CD4-positive, alpha-beta T cell (primary cell): ENCODE measurements around the gene TMEM181. TPM values are rescaled to one million over a fixed set of nuclear protein-coding genes. Genes with fewer than 3 reads are reported as not detected.

ENCODE experiments used
- ATAC-seq: fragments of 200-7000 bp; cut with Tn5 transposase; one replicate; pipeline ENCODE4 v1.10.0; 2022; ENCODE audit warnings: mild to moderate bottlenecking; ENCODE audit not compliant: poor library complexity
- CTCF ChIA-PET: fragments of 350-600 bp; sonication (Branson Sonifier 250); formaldehyde crosslinking; loops from one replicate; lab custom pipeline; 2021; ENCODE audit warnings: antibody characterized with exemption, inconsistent platforms; lab: Charles Lee
- POLR2A ChIA-PET: fragments of 350-600 bp; sonication (Branson Sonifier 250); formaldehyde crosslinking; loops from one replicate; lab custom pipeline; 2021; ENCODE audit warnings: antibody characterized with exemption, inconsistent platforms; lab: Charles Lee
- DNase-seq, 14 experiments: peaks; one replicate each; pipeline ENCODE4 v3.0.0-alpha.2; 2013 to 2020; ENCODE audit warnings: mixed read lengths in 2 of 14
- H3K27ac ChIP-seq, 2 donors: one replicate each; pipeline versions ENCODE4 v1.5.1 to v1.7.0; 2013; ENCODE audit warnings: low read length in 2 of 2, low read depth in 1 of 2, mild to moderate bottlenecking in 1 of 2
- H3K27me3 ChIP-seq, 2 experiments: 1 replicate in 1 of 2; 2 replicates in 1 of 2; pipeline versions ENCODE4 v1.6.1 to v1.7.0; 2013; ENCODE audit warnings: low read length in 2 of 2, control low read depth in 1 of 2, mild to moderate bottlenecking in 1 of 2, moderate library complexity in 1 of 2; ENCODE audit not compliant: insufficient read depth in 2 of 2, control insufficient read depth in 1 of 2
- H3K36me3 ChIP-seq: one replicate; pipeline ENCODE4 v1.6.1; 2013; ENCODE audit warnings: low read length, control low read depth; ENCODE audit not compliant: insufficient read depth
- H3K4me1 ChIP-seq: one replicate; pipeline ENCODE4 v1.6.1; 2013; ENCODE audit warnings: low read length, control low read depth; ENCODE audit not compliant: insufficient read depth
- H3K4me3 ChIP-seq: one replicate; pipeline ENCODE4 v1.5.1; 2013; ENCODE audit warnings: mild to moderate bottlenecking, low read length, moderate library complexity
- H3K9me3 ChIP-seq, 2 experiments: 1 replicate in 1 of 2; 2 replicates in 1 of 2; pipeline versions ENCODE4 v1.6.1 to v1.7.0; 2013; ENCODE audit warnings: low read length in 2 of 2, mild to moderate bottlenecking in 2 of 2, control low read depth in 1 of 2, moderate library complexity in 1 of 2; ENCODE audit not compliant: control insufficient read depth in 1 of 2, insufficient read depth in 1 of 2
- H3K27ac Mint-ChIP-seq: one replicate; pipeline ENCODE4 v1.8.0; 2020; ENCODE audit warnings: mixed read lengths
- H3K27me3 Mint-ChIP-seq: one replicate; pipeline ENCODE4 v1.8.0; 2021; ENCODE audit warnings: mixed read lengths
- H3K36me3 Mint-ChIP-seq: one replicate; pipeline ENCODE4 v1.8.0; 2021; ENCODE audit warnings: low read depth, mixed read lengths
- H3K4me1 Mint-ChIP-seq: one replicate; pipeline ENCODE4 v1.8.0; 2021; ENCODE audit warnings: low read depth, mixed read lengths
- H3K4me3 Mint-ChIP-seq: one replicate; pipeline ENCODE4 v1.8.0; 2020; ENCODE audit warnings: mild to moderate bottlenecking, mixed read lengths
- H3K9me3 Mint-ChIP-seq: one replicate; pipeline ENCODE4 v1.8.0; 2020; ENCODE audit warnings: mixed read lengths
- CTCF ChIP-seq: fragments of 200-600 bp; IDR thresholded peaks from one replicate; pipeline ENCODE4 v1.8.0; 2022; ENCODE audit warnings: antibody characterized with exemption, mild to moderate bottlenecking
- intact Hi-C, 2 experiments: fragments of 100-400 bp; cut with DNase I in 1 of 2; cut with micrococcal nuclease in 1 of 2; formaldehyde crosslinking; loops; one replicate each; pipeline versions ENCODE4 v1.15.1 to v1.9.0; 2023 to 2025; cut with DNase I, micrococcal nuclease
- total RNA-seq, 174 experiments: library from RNA in 2 of 174; stranded (reverse) in 2 of 174; gene quantifications; one replicate each; pipeline ENCODE4 v1.2.3 and lab custom pipeline; 2021 to 2026

The TMEM181 gene
- total RNA-seq, 2 experiments from 2014 or later = 10.2 to 10.9 TPM

GRCh38 chr6:158539881-158540280 lies 20.0 kb upstream of the TMEM181 start:
- H3K27ac ChIP-seq = no peak overlapping the region
- no peak for TF ChIP-seq CTCF
- no peak overlapping the region for H3K4me3 Mint-ChIP-seq
- H3K27me3 ChIP-seq = peaks cover 19 to 22% of the 10 kb centered on the region in 2 experiments
- H3K9me3 Mint-ChIP-seq = no peaks in the 10 kb centered on the region
- H3K9me3 ChIP-seq = no peaks in the 10 kb centered on the region
- DNase-seq = no peak
- no peaks in the 10 kb centered on the region for H3K36me3 ChIP-seq
- peaks cover 59% of the 10 kb centered on the region for H3K27me3 Mint-ChIP-seq
- H3K36me3 Mint-ChIP-seq = no peaks in the 10 kb centered on the region
- no peak for ATAC-seq
- peaks cover 18% of the 10 kb centered on the region for H3K4me1 ChIP-seq
- H3K4me3 ChIP-seq = no peak overlapping the region
- POLR2A ChIA-PET = interaction anchor here (1.0 kb wide), 1 partner anchor 20 kb away, joined by 3 read pairs; no protein-coding TSS in a partner anchor
- peaks cover 14% of the 10 kb centered on the region for H3K4me1 Mint-ChIP-seq
- intact Hi-C loops = no loop called here
- CTCF ChIA-PET = no interaction called here
- H3K27ac Mint-ChIP-seq = no peak overlapping the region

- no peak for TF ChIP-seq CTCF
- ChIA-PET CTCF (interaction anchor here (0.6 kb wide), 1 partner anchor 103 kb away, joined by 3 read pairs; no protein-coding TSS in a partner anchor), POLR2A (interaction anchor here (0.8 kb wide), 1 partner anchor 9 kb away, joined by 6 read pairs; no protein-coding TSS in a partner anchor)
- H3K36me3 ChIP-seq = no peaks in the 10 kb centered on the region
- H3K36me3 Mint-ChIP-seq = no peaks in the 10 kb centered on the region
- ATAC-seq = no peak
- H3K4me1 ChIP-seq = no peaks in the 10 kb centered on the region
- peaks cover under 1% of the 10 kb centered on the region for H3K4me1 Mint-ChIP-seq
- peaks cover 44% of the 10 kb centered on the region for H3K27me3 Mint-ChIP-seq
- no peak overlapping the region for H3K4me3 Mint-ChIP-seq
- no peak overlapping the region for H3K27ac ChIP-seq
- no peak overlapping the region for H3K4me3 ChIP-seq
- no peaks in the 10 kb centered on the region for H3K9me3 ChIP-seq
- no peaks in the 10 kb centered on the region for H3K9me3 Mint-ChIP-seq
- intact Hi-C loops = no loop called here
- H3K27me3 ChIP-seq = peaks cover 0 to 4% of the 10 kb centered on the region in 2 experiments
- H3K27ac Mint-ChIP-seq = no peak overlapping the region
- DNase-seq = no peak
These were observed 16.2 kb upstream of the TMEM181 start for GRCh38 chr6:158543606-158544185.

GRCh38 chr6:158544428-158544827 lies 15.5 kb upstream of the TMEM181 start:
- no peak overlapping the region for H3K27ac Mint-ChIP-seq
- ChIA-PET POLR2A (no interaction called here), CTCF (no interaction called here)
- H3K27me3 Mint-ChIP-seq = peaks cover 39% of the 10 kb centered on the region
- no peaks in the 10 kb centered on the region for H3K36me3 Mint-ChIP-seq
- Histone ChIP-seq H3K27me3 (no peaks in the 10 kb centered on the region), H3K36me3 (no peaks in the 10 kb centered on the region), H3K27ac (no peak overlapping the region), H3K4me3 (no peak overlapping the region), H3K4me1 (no peaks in the 10 kb centered on the region), H3K9me3 (no peaks in the 10 kb centered on the region)
- TF ChIP-seq CTCF = no peak
- ATAC-seq (no peak), DNase-seq (no peak)
- no peak overlapping the region for H3K4me3 Mint-ChIP-seq
- no peaks in the 10 kb centered on the region for H3K9me3 Mint-ChIP-seq
- no peaks in the 10 kb centered on the region for H3K4me1 Mint-ChIP-seq
- intact Hi-C loops = no loop called here
